GM18867 (cell line): ENCODE results near the gene ANKRD42.

Experiments
- ATAC-seq: cut with Tn5 transposase; IDR thresholded peaks from one replicate; pipeline ENCODE4 v1.9.1; 2021; ENCODE audit warnings: mild to moderate bottlenecking, moderate library complexity; ENCODE audit not compliant: unreplicated experiment

The ANKRD42 gene

DNA sequence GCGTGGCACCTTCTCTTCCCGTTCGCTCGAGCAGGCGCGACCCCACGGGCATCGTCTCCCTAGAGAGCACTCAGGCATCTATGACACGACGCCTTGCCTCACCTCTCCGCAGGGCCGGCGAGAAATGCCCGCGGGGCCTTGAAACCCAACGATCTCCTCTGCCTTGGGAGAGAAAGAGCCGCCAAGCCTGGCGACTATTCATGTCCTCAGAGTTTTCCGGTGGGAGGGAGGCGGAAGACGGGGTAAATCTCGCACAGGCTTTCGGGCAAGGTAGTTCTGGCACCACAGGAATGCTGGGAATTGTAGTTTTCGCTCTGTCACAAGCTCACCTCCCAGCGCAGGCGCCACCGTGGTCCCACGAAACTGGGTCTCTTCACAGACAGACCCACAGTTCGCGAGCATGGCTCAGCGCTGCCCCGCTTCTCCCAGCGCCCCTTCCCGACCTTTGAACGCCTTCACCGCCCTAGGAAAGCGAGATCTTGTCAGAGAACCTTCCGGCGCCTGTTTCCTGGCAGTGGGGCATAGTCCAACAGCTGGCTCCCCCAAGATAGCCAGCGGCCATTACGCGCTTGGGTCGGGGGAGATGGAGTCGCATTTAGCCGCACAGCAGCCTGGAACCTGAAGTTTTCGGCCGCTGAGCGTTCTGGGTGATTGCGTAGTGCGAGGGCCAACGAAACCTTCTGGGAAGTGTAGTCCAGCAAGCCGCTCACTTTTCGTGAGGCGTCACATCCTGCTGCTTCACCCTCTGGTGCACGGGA lies 92.4 kb downstream of the ANKRD42 start, which contains the start of gene CCDC90B:
TSS of gene CCDC90B (minus strand) at position 597 of the 758 bp plus-strand sequence. CDS start at position 202, 395 bp downstream.
- peak; percentile 88 for ATAC-seq

DNA sequence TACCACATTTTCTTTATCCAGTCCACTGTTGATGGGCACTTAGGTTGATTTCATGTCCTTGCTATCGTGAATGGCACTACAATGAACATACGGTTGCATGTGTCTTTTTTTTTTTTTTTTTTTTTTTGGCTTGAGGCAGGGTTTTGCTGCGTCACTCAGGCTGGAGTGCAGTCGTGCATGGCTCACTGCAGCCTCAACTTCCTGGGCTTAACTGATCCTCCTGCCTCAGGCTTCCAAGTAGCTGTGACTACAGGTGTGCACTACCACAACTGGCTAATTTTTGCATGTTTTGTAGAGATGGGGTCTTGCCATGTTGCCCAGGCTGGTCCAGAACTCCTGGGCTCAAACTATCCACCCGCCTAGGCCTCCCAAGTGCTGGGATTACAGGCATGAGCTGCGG lies 94.1 kb downstream of the ANKRD42 start:
- ATAC-seq: no peak

DNA sequence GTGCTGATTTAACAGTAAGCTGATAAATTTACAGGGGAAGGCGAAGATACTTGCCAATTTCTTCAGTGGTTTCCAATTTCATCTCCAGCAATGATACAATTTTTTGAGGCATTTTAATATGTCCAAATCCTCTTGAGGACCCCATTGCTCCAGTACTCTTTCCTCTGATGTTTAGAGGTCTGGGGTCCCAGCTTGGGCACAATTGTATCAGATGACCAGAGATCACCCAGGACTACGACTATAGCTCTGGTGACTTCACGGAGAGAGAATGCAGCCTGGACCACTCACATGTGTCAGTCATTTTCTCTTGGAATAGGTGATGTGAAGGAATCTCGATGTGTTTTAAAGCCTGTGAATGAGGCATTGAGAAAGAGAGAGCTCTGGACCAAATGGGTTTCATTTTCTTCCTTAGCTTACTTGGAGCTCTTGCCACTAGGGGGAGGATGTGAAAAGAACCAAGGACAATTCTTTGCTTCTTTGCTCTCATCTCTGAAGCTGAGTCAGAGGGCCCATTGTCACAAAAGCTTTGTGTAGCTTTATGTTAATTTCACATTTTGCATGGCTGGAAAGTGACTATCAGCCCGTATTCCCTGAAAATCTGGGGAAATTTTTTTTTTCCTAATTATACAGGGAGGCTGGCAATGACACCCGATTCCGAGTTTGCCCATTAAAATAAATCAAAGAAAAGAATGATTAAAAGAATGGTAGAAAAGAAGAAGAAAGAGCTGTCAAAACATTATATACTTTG lies 99.4 kb downstream of the ANKRD42 start:
- peak; percentile 75 for ATAC-seq

DNA sequence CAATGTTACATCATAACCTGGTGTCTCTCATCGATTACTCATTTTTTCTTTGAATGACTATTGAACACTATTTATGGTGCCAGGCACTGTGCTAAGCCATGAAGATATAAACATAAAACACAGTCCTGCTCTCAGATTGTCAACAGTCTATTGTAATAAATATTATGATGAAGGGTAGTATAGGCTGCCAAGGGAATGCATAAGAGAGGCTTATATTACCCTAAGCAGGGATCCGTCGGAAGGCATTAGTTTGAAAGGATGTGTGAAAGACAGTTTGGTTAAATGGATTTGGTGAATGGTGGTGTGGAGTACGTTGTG lies 99.9 kb downstream of the ANKRD42 start:
- ATAC-seq: no peak

DNA sequence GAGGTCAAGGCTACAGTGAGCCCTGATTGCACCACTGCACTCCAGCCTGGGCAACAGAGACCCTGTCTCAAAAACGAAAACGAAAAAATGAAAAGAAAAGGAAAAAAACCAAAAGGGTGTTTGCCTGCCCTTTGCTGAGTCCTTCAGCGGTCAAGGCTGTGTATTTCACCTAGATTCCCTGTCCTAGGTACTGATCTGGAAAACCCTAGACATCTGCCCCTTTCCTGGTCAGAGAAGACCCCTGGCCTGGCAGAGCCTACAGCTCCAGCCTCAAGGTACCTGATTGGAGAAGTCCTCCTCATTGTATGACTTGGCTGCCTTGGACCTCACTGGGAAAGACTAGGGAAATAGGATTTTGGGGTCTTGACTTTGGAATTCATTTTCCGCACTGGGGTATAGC lies 100.7 kb downstream of the ANKRD42 start:
- no peak for ATAC-seq
